HG03159 (cell line): Measurements from ENCODE around the gene ISCA1.

ENCODE experiments used
- ATAC-seq: cut with Tn5 transposase; IDR thresholded peaks from one replicate; pipeline ENCODE4 v1.9.1; 2021; ENCODE audit warnings: mild to moderate bottlenecking, moderate library complexity; ENCODE audit not compliant: unreplicated experiment

Gene ISCA1

GRCh38 chr9:86286278-86286677 is 3.9 kb upstream of the ISCA1 start:
- ATAC-seq: no peak

GRCh38 chr9:86285261-86285660 is 2.9 kb upstream of the ISCA1 start:
- no peak for ATAC-seq

- peak; percentile 21 for ATAC-seq
These were observed 719 bp upstream of the ISCA1 start for GRCh38 chr9:86282979-86283535.

GRCh38 chr9:86281593-86282076 is 703 bp downstream of the ISCA1 start:
- ATAC-seq: peak; percentile 38

- ATAC-seq: no peak
These were observed 1.8 kb downstream of the ISCA1 start for GRCh38 chr9:86280580-86280979.

- ATAC-seq: no peak
These were observed 2.5 kb downstream of the ISCA1 start for GRCh38 chr9:86279839-86280238.

GRCh38 chr9:86277072-86277471 is 5.3 kb downstream of the ISCA1 start:
- ATAC-seq: no peak

GRCh38 chr9:86275962-86276361 is 6.4 kb downstream of the ISCA1 start:
- ATAC-seq: no peak

- no peak for ATAC-seq
These were observed 7.3 kb downstream of the ISCA1 start for GRCh38 chr9:86274821-86275643.

GRCh38 chr9:86272221-86272620 is 10.1 kb downstream of the ISCA1 start:
- ATAC-seq: no peak

- ATAC-seq: no peak
These were observed 18.5 kb downstream of the ISCA1 start for GRCh38 chr9:86263876-86264275.

GRCh38 chr9:86262492-86262891 is 19.8 kb downstream of the ISCA1 start:
- ATAC-seq: no peak

GRCh38 chr9:86259557-86259956 is 22.8 kb downstream of the ISCA1 start, which contains the start of gene C9orf153:
Gene C9orf153, minus strand, starts transcription at chr9:86259657. Its CDS starts 30,054 bp downstream, at chr9:86229603.
- ATAC-seq: no peak

GRCh38 chr9:86257391-86257790 is 24.9 kb downstream of the ISCA1 start:
- ATAC-seq: no peak

- ATAC-seq: no peak
These were observed 25.7 kb downstream of the ISCA1 start for GRCh38 chr9:86256653-86257052.

GRCh38 chr9:86253577-86253976 is 28.8 kb downstream of the ISCA1 start:
- no peak for ATAC-seq

GRCh38 chr9:86252870-86253269 is 29.5 kb downstream of the ISCA1 start:
- ATAC-seq: no peak

GRCh38 chr9:86250123-86250522 is 32.2 kb downstream of the ISCA1 start:
- ATAC-seq: no peak

GRCh38 chr9:86248746-86249145 is 33.6 kb downstream of the ISCA1 start:
- ATAC-seq: no peak

GRCh38 chr9:86246752-86247161 is 35.6 kb downstream of the ISCA1 start:
- peak; percentile 81 for ATAC-seq

- ATAC-seq: no peak
These were observed 40.3 kb downstream of the ISCA1 start for GRCh38 chr9:86242071-86242470.

- ATAC-seq: no peak
These were observed 41.1 kb downstream of the ISCA1 start for GRCh38 chr9:86241216-86241615.
